Stimulated activated CD8-positive, alpha-beta memory T cell treated with anti-CD3 and anti-CD28 coated beads, Interleukin-4, amount 100 ng/mL, for 4 hours (primary cell): ENCODE measurements around the gene ENAH.

Source experiments
- DNase-seq, 2 donors: peaks; one replicate each; pipeline ENCODE4 v3.0.0-alpha.2; 2020; ENCODE audit warnings: low read depth in 2 of 2, low spot score in 1 of 2

ENAH gene

DNA sequence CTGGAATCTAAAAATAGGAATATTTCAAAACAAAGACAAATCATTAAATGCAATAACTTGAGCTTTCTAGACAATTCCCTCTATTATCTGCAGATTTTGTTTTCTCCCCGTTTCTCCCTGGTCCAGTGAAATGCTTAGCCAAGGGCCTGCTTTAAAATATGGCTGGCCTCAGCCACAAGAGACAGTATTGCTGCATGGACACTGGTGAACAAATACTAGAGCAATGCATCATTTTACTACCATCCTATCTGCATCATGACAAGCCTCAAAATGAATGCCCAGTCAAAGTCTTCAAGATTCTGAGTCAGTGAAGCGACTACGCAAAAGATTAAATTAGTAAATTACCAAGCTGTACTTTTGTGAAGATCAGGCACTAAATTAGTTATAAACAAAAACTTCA lies 80.5 kb downstream of the ENAH start:
- no peak for DNase-seq

- no peak for DNase-seq
Measured at GRCh38 chr1:225567789-225568188, 85.1 kb downstream of the ENAH start.

GRCh38 chr1:225565847-225566246 lies 87.1 kb downstream of the ENAH start:
- no peak for DNase-seq

GRCh38 chr1:225561675-225562074 lies 91.2 kb downstream of the ENAH start:
- DNase-seq, result no peak

- no peak for DNase-seq
Measured at GRCh38 chr1:225559902-225560301, 93.0 kb downstream of the ENAH start.

- no peak for DNase-seq
Measured at GRCh38 chr1:225559326-225559725, 93.6 kb downstream of the ENAH start.

- no peak for DNase-seq
Measured at GRCh38 chr1:225556694-225557093, 96.2 kb downstream of the ENAH start.

GRCh38 chr1:225555821-225556220 lies 97.1 kb downstream of the ENAH start:
- no peak for DNase-seq

DNA sequence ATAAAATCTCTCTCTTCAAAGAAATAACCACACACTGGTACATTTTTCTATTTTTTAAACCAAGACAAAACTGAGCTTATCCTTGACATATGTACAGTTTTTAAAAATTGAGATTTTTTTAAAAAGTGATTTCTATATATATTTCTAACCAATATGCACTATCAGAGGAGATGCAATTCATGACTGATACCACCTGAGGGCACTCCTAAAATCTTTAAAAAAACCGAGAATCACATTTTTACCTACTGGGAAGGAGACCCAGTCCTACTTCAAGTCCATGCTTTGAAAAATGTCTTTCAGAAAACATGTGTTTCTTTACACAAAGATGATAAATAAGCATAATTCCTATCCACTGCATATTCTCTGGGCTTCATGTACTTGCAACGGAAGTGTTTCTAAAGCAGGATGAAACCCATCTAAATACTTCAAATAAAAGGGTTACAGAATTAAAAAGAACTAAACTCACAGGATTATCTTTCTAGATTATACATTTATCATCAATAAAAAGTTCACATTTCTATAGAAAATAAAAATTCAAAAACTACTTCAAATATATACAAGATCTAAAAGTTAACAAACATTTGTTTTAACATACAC lies 98.6 kb downstream of the ENAH start:
- DNase-seq, result no peak

- DNase-seq, result no peak
Measured at GRCh38 chr1:225549821-225550220, 103.1 kb downstream of the ENAH start.

DNA sequence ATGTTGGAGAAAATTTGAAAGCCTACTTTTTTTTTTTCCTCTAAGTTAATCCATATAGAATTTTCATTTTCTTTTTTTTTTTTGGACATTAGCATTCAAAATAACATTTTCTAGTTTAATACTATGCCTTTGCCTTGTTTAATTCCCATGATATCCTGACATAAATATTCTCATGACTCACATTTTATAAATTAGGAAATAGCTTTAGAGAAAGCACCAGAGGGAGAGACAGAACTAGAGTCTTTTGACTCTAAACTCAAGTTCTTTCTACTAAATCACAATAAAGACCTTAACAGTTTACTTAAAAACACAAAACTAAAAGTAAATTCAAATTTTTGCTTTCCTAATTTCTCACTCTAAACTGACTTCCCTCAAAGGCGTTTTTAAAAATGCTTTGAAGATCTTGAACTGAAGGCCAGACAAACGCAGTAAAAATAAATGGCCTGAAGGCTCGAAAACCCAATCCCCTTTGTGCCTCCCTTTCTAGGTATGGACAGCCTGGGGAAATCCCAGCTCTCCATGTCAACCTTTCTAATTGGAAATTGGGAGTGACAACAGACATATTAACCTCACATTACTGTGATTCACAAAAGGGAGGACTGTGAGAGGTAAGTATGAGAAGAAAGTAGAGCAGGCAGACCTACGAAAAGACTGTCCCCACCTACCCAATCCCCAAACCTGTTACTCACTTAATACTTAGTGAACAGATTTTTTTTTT lies 104.6 kb downstream of the ENAH start:
- no peak for DNase-seq

DNA sequence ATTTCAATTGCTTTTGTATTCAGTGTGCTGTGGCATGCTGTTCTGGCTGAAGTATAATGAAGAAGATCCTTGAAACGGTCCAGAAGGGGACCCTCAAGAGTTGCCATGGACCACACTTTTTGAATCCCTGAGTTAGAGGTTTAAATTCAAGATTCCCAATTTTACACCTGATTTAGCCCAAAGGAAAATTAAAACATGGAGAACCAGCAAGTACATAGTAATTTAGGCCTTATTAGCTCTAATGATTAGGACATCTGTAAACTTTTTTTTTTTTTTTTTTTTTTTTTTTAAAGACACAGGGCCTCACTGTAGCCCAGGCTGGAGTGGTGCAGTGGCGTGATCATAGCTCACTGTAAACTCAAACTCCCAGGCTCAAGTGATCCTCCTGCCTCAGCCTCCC lies 107.3 kb downstream of the ENAH start:
- no peak for DNase-seq

DNA sequence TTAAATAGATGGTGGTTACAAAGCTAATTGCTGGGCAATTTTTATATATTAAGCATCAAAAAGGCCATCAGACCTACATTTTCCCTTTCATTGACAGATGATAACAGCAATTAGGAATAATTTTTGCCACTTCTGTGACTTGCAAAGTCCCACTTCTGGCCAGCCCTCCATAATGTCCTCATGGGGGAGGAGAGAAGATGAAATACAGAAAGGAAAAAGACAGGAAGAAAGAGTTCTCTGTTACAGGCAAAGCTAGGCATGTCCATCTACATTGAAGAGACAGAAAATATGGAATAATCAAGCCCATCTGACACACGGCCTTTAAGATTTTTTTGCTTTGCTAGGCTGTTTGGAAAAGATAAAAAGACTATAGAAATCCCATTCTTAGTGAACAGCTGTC lies 108.0 kb downstream of the ENAH start:
- DNase-seq, result no peak

DNA sequence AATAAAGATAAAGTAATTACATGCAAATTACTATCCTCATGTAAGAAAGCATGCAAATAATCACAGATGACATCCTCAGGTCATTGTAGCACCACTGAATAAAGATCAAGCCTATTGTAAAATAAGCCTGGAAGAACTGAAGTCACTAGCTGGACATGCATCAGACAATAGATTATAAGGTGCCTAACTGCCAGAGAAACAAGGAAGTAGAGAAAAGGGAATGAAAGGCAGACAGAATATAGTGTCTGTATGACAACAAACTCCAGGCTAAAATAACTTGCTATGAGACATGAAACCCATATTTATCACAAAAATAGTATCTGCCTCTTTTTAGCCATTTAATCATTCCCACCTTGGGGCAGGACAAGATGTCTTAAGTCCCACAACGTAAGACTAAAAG lies 108.7 kb downstream of the ENAH start:
- DNase-seq, result no peak

GRCh38 chr1:225543350-225543749 lies 109.6 kb downstream of the ENAH start:
- no peak for DNase-seq

DNA sequence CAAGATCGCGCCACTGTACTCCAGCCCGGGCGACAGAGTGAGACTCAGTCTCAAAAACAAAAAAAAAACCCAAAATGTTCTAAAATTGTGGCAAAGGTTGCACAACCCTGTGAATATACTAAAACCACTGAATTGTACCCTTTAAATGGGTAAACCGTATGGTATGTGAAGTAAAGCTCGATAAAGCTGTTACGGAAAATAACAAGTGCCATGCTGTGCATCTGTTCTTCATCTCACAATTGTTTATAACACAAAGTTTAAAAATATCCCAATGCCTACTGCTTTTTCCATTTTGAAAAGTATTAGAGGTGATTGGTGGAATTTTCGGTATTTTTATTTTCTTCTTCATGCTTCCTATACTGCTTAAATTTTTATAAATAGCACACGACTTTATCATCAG lies 111.5 kb downstream of the ENAH start:
- DNase-seq, result no peak

- DNase-seq, result no peak
Measured at GRCh38 chr1:225539575-225539974, 113.3 kb downstream of the ENAH start.

GRCh38 chr1:225539069-225539468 lies 113.9 kb downstream of the ENAH start:
- no peak for DNase-seq

- DNase-seq, result no peak
Measured at GRCh38 chr1:225537554-225538251, 115.2 kb downstream of the ENAH start.

- no peak for DNase-seq
Measured at GRCh38 chr1:225535280-225535679, 117.6 kb downstream of the ENAH start.

DNA sequence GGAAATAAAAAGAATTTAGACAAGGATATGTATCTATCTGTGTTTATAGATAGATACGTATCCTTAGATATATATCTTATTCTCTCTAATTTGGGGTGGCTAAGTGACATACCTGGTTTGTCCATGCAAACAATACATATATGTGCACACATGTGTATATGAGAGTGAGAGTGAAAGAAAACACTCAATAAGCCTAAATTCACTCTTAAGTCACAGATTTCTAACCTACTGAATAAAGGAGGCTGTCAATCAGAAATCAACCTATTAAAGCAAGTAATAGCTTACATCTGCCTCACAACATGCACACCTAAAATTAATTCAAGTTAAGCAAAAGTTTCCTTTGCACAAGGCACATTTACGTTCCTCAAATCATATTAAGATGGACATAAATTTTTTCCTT lies 118.2 kb downstream of the ENAH start:
- DNase-seq, result no peak

DNA sequence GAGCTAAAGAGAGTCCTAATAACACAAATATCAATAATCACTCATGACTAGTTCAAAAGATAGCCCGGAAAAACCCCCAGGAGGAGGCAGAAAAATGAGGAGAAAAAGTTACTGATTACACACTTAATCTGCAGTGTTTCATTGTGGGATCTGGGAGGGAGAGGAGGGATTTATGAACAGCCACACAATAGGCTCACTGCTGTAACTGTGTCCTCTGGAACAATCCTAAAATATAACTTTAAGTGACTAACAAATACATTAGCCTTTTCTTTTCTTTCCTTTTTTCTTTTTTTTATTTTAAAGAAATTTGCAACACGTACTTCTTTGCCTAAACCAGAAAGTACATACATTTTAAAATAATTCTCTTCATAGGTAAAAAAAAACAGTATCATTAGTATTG lies 118.8 kb downstream of the ENAH start:
- no peak for DNase-seq

- DNase-seq, result no peak
Measured at GRCh38 chr1:225533238-225533637, 119.7 kb downstream of the ENAH start.
